ENCODE data around the gene ZNF516.

Gene ZNF516

DNA sequence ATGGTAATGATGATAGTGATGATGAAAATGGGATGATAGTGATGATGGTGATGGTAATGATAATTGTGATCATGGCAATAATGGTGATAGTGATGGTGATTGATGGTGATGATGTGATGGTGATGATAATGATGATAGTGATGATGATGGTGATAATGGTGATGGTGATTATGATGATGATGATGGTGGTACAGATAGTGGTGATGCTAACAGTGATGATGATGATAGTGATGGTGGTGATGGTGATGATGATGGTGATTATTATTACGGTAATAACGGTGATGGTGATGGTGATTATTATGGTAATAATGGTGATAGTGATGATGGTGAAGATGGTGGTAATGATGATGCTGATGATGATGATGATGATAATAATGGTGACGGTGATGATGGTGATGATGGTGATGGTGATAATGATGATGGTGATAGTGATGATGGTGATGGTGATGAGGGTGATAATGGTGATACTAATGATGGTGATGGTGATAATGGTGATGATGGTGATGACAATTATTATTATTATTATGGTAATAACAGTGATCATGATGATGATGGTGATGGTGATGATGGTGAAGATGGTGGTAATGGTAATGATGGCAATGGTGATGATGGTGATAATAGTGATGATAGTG lies 151.0 kb downstream of the ZNF516 start:
- H3K4me3 ChIP-seq (ENCODE audit: low read depth, low read length), result no peak overlapping the region
- no peak for DNase-seq (ENCODE audit: low read depth)

DNA sequence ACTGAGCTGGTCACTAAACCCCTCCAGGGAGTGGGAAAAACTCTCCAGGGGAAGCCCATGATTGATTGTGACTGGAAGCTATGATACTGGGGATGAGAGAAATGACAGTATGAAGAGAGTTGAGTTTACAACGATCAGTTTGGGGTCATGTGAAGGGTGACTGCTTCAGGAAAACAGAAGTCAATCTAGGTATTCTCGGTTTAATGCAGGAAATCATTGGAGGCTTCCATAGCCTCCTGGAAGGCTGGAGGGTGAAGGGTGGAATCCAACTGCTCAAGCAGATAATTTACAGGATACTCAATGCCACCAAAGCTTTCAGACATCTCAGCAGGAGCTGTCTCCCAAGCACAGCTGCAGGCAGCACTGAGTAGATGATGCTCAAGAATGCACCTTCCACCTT lies 154.6 kb downstream of the ZNF516 start:
- no peak overlapping the region for H3K4me3 ChIP-seq (ENCODE audit: low read depth, low read length)
- DNase-seq (ENCODE audit: low read depth), result no peak

DNA sequence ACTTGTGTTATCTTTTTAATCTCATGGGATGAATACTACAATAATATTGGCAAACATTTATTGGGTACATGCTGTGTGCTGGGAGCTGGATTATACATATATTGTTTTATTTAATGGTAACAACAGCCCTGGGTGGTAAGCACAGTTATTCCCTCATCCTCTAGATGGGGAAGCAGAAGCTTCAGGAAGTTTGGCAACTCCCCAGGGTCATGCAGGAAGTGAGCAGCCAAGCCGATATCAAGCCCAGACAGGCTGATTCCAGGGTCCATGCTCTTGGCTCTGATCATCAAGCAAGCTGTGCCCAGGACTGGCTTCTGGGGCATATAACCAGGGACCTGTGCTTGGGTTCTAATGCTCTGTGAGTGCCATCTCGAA lies 155.8 kb downstream of the ZNF516 start:
- no peak for DNase-seq (ENCODE audit: low read depth)

DNA sequence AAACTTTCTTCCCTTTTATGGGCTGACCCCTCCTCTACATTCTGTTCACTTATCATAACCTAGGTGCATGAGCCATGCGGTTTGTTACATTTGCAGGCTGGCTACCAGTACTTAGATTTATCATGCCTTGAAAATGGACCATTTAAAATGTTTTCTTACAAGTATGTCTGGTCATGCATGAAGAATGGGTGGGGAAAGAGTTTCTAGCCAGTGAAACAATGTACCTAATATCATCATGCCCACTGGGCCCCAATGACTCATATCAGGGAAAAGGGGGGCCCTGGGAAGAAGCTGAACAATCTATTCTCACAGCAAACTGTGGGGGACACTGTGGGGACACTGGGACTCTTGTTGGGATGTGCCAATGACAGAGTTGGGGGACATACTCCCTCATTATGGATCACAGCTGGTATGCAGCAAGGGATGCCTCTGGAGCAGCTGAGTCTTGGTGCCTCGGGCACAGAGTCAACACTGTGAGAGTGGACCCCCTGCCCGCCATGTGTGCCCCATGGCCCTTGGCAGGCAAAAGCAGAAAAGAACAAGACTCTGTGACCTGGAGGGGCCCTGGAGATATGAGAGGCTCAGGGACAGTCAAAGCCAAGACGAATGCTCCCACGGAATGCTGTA lies 156.3 kb downstream of the ZNF516 start:
- DNase-seq (ENCODE audit: low read depth), result no peak
- no peak overlapping the region for H3K4me3 ChIP-seq (ENCODE audit: low read depth, low read length)

More for the DNA sequence above, 155.8 kb downstream of the ZNF516 start:
- H3K4me3 ChIP-seq (ENCODE audit: low read depth, low read length), result no peak overlapping the region

DNA sequence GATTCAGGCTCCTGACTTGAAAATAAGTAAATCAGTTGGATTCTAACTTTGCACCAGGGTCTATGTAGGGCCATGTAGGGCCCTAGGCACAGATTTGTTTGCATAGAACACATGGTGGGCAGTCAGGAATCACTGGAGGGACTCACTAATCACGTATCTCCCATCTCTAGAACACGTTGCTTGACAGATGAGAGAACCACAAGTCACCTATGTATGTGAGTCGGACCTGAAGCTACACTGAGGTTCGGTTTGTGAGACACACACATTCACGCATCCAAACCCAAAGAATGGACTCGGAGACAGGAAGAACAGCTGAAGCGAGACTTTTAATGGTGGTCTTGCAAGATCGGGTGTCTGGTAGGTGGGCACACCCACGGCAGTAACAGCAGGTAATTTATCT lies 157.0 kb downstream of the ZNF516 start:
- no peak overlapping the region for H3K4me3 ChIP-seq (ENCODE audit: low read depth, low read length)
- no peak for DNase-seq (ENCODE audit: low read depth)

DNA sequence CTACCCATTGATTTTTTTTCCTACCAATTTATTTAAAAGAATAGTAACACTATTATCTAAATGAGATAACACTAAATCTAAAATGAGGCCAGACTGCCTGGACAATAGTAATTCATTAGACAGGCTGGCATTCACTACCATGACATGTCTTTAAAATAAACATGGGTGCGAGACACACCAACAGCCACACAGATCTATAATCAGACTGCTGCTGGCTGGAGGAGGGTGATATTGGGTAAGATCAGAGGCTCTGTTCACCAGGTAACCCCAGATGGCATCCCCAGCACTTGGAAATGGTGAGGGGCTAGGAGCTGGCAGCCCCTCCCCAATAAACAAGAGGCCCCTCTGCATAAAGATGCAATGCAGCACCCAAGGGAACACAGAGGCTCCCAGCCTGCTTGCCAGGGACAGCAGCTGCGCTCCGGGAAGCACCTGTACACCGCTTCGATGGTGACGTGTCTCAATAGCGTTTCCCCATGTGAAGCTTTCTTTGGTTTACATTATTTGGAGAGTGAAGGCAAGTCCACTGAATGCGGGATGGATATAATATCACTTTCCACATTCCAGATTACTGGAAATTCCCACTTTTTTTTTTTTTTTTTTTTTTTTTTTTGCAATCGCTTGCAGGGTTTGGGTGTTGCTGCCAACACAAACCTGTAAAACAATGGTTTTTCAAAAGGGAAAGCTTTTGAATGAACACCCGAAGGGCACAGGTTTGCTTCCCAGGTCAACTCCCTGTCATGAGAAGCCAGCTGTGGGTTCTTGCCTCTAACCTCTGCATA lies 159.0 kb downstream of the ZNF516 start:
- DNase-seq (ENCODE audit: low read depth), result no peak
- no peak overlapping the region for H3K4me3 ChIP-seq (ENCODE audit: low read depth, low read length)

DNA sequence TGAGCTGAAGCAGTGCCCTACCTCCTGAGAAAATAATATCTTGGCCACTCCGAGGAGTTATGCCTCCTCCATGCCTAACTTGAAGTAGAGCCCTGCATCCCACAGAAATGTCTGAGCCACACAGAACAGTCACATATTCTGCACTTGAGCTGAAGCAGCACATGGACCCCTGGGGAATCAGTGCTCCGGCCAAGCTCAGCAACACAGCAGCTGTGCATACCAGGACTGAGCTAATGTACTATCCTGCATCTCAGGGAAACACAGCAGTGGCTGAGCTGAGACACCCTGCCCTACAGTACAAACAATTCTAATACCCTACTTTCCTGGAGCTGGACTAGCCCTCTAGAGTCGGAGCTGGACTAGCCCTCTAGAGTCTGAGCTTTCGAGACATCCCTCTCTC lies 166.9 kb downstream of the ZNF516 start:
- no peak overlapping the region for H3K4me3 ChIP-seq (ENCODE audit: low read depth, low read length)
- DNase-seq (ENCODE audit: low read depth), result no peak

DNA sequence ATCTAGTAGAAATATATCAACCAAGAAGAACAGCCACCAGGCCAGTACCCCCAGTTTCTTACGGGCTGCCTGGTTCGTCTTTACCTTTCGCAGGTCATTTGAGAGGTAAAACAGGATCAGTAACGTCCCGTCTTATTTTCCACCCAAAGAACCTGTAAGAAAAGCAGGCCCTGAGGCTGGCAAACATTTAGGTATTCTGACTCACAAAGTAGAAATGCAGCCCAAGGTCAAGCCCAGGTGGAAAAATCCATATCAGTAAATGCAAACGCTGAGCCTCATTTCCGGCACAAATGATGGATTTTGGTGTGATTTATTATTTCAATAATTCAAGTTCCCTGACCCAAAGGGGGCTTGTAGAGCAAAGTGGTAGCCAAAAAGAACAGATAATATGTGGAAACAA lies 171.2 kb downstream of the ZNF516 start:
- H3K4me3 ChIP-seq (ENCODE audit: low read depth, low read length), result no peak overlapping the region
- no peak for DNase-seq (ENCODE audit: low read depth)

DNA sequence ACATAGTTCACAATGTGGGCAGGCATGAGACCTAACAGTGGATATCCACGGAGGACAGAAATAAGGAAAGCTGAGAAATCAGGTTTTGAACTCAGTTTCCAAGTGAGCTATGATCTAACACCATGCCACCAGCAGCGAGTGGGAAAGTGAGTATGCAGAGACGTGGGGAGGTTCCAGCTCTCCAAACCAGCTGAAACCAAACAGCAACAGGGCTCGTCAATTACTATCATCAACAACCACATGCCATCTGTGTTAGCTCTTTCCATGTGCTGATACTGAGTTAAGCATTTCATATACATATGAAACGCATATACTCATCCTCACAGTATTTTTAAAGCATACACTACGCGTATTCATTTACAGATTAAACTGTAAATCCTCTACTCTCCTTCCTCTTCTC lies 172.4 kb downstream of the ZNF516 start:
- H3K4me3 ChIP-seq (ENCODE audit: low read depth, low read length), result no peak overlapping the region
- DNase-seq (ENCODE audit: low read depth), result no peak

DNA sequence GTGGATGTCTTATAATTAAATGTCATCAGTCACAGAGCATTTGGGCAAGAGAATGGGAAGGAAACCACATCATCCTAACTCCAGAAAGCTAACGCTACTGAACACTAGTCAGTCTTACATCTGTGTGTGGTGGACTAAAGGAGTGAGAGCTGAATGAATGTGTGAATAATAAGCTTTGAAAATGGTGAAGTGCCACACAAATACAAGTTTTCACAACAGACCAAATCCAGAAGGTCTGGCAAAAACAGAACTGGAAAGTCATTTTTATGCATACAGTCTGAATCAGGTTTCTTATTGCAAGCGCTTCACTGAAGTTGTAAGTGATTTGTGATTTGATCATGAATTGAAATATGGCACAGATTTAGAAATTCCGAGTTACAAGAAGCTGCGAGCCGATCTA lies 175.7 kb downstream of the ZNF516 start:
- H3K4me3 ChIP-seq (ENCODE audit: low read depth, low read length), result no peak overlapping the region
- DNase-seq (ENCODE audit: low read depth), result no peak

DNA sequence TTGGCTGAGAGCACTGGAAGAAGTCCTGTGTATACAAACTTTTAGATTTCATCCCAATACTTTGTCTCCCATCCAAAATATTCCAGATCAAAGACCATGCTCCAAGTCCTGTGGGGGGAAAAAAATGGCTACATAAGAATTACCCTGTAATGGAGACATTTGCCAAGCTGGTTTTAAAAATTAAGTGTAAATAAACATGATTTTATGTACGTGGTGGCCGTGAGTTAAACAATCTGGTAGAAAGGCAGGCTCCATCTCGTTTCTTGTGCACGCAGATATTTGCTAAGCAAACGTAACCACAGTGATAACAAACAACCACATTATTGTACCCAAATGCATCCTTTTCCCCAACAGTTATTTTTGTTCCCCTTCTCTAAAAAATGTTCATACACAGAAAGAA lies 176.4 kb downstream of the ZNF516 start:
- DNase-seq (ENCODE audit: low read depth), result no peak
- H3K4me3 ChIP-seq (ENCODE audit: low read depth, low read length), result no peak overlapping the region

DNA sequence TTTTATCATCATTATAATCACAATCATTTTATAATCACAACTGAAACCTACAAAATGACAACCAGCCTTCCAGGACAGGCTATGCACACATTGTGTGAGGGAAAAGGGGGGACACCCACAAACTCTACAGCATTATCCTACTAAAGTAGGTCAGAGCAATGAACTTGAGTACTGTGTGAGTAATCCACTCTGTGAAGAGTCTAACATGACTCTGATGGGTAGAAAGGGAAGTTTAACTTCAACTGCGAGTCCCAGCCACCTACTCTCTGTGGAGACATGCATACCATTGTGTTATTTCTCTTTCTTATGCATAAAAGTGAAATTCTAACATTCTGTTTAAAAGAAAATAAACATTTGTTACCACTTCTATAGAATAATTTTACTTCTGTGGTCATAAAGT lies 177.9 kb downstream of the ZNF516 start:
- DNase-seq (ENCODE audit: low read depth), result no peak
- H3K4me3 ChIP-seq (ENCODE audit: low read depth, low read length), result no peak overlapping the region

DNA sequence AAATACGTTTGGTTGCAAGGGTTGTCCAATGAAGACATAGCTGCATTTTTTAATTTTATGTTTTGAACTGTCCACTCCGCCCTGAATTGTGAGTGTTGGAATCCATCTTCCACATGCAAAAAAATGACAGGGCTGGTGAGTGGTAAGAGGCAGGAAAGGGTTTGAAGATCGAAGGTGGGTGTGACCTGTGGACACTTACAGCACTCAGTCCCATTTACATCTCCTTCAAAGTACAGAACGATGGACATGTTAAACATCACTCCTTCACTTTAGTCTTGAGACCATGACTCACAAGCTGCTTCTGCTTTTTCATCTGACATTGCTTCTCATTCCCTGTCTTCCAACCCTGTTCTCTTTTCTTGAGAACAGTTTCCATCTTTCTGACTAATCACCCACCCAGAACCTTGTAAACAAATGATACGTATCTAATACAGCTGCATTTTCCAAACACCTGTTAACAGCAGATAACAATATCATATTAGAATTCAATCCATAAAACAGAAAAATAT lies 179.3 kb downstream of the ZNF516 start:
- DNase-seq (ENCODE audit: low read depth), result no peak

DNA sequence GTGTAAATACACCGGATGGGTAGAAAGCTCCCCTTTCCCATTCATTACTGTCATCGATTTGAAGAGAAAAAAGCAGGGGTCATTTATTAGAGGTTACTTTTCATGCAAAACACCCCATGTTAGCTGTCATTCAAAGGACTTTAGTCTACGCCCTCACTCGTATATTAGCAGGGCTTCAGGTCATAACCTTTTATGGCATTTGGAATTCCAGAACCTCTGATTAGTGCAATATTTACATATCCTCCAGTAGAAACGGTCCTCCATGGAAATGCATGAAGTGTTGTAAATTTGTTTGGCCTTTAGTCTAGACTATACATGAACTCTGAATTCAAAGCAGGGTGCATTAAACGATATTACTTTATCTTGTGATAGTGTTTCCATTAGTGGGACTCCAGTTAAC lies 180.5 kb downstream of the ZNF516 start:
- no peak for DNase-seq (ENCODE audit: low read depth)
- no peak overlapping the region for H3K4me3 ChIP-seq (ENCODE audit: low read depth, low read length)

More for the DNA sequence above, 179.3 kb downstream of the ZNF516 start:
- H3K4me3 ChIP-seq (ENCODE audit: low read depth, low read length), result no peak overlapping the region

DNA sequence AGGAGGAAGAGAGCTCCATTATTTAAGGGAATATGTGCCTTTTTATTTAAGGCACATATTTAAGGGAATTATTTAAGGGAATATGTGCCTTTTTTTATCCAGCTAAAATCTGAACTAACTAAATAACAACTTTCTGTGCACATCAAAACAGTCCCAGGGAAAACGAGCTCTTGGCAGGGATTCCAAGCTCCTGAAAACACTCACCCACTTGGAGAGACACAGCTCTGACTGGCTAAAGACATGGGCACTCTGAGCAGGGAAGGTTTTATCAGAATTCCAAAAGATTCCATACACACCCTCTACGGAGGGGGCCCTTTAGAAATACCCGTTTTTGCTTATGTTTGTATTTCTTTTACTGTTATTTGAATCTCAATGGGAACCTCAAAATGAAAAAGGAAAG lies 181.0 kb downstream of the ZNF516 start:
- H3K4me3 ChIP-seq (ENCODE audit: low read depth, low read length), result no peak overlapping the region

More for the DNA sequence above, 181.0 kb downstream of the ZNF516 start:
- no peak for DNase-seq (ENCODE audit: low read depth)

All from skeletal muscle cell (primary cell).